ENCODE data around the gene ME3. TPM values are rescaled to one million over a fixed set of nuclear protein-coding genes. Genes with fewer than 3 reads are reported as not detected.

ME3 gene
- total RNA-seq, 4 donors from 2014 or later, result 15.9 to 94.9 (median 51.3) TPM

- Histone ChIP-seq H3K4me1 (peaks cover 0 to 4% (median 0%) of the 10 kb centered on the region in 4 donors), H3K36me3 (no peaks in the 10 kb centered on the region), H3K9me3 (no peaks in the 10 kb centered on the region), H3K27me3 (no peaks in the 10 kb centered on the region), H3K27ac (peak overlapping the region in 1 of 4 donors; percentile 25), H3K4me3 (no peak overlapping the region)
- peak; percentile 75 to 93 (median 79) for DNase-seq
- TF ChIP-seq CTCF (IDR thresholded peaks at IDR 0.05) (peak; percentile 40 to 92 (median 86)), POLR2A (IDR thresholded peaks at IDR 0.05) (no peak)
Observed at GRCh38 chr11:86456075-86456939, 216.1 kb downstream of the ME3 start.

- Histone ChIP-seq H3K27me3 (no peaks in the 10 kb centered on the region), H3K36me3 (no peaks in the 10 kb centered on the region), H3K9me3 (no peaks in the 10 kb centered on the region), H3K27ac (no peak overlapping the region), H3K4me3 (no peak overlapping the region), H3K4me1 (peaks cover 0 to 4% (median 0%) of the 10 kb centered on the region in 4 donors)
- no peak for DNase-seq
- no peak for TF ChIP-seq CTCF (IDR thresholded peaks at IDR 0.05)
- TF ChIP-seq POLR2A (IDR thresholded peaks at IDR 0.05), result no peak
Observed at GRCh38 chr11:86453290-86454030, 219.0 kb downstream of the ME3 start.

GRCh38 chr11:86449993-86450629 lies 222.3 kb downstream of the ME3 start:
- Histone ChIP-seq H3K4me3 (no peak overlapping the region), H3K4me1 (no peaks in the 10 kb centered on the region), H3K36me3 (no peaks in the 10 kb centered on the region), H3K27me3 (no peaks in the 10 kb centered on the region), H3K27ac (no peak overlapping the region), H3K9me3 (no peaks in the 10 kb centered on the region)
- no peak for DNase-seq
- TF ChIP-seq CTCF (IDR thresholded peaks at IDR 0.05) (no peak), POLR2A (IDR thresholded peaks at IDR 0.05) (no peak)

- Histone ChIP-seq H3K9me3 (no peaks in the 10 kb centered on the region), H3K27me3 (no peaks in the 10 kb centered on the region), H3K27ac (no peak overlapping the region), H3K36me3 (no peaks in the 10 kb centered on the region), H3K4me3 (no peak overlapping the region), H3K4me1 (no peaks in the 10 kb centered on the region)
- TF ChIP-seq CTCF (IDR thresholded peaks at IDR 0.05) (no peak), POLR2A (IDR thresholded peaks at IDR 0.05) (no peak)
- no peak for DNase-seq
Observed at GRCh38 chr11:86447763-86448480, 224.5 kb downstream of the ME3 start.

GRCh38 chr11:86446924-86447285 lies 225.5 kb downstream of the ME3 start:
- DNase-seq, result no peak
- Histone ChIP-seq H3K27me3 (no peaks in the 10 kb centered on the region), H3K9me3 (no peaks in the 10 kb centered on the region), H3K36me3 (no peaks in the 10 kb centered on the region), H3K27ac (no peak overlapping the region), H3K4me3 (no peak overlapping the region), H3K4me1 (no peaks in the 10 kb centered on the region)
- no peak for TF ChIP-seq POLR2A (IDR thresholded peaks at IDR 0.05)

Data from Peyer's patch (tissue), 4 donors.